GM20431 (cell line): Measurements from ENCODE around the gene STX8.
"Not testable (repeated sequence)": the region's sequence is repeated elsewhere in the genome, so short reads cannot be mapped to it uniquely, and the experiment has no call there.

ENCODE experiments used
- in situ Hi-C: fragments of 300-500 bp; cut with MseI, MboI; formaldehyde crosslinking; loops from one replicate; pipeline ENCODE4 v1.15.0; 2020; ENCODE audit warnings: low sequenced_read_pairs; ENCODE audit not compliant: unreplicated experiment

STX8 gene

DNA sequence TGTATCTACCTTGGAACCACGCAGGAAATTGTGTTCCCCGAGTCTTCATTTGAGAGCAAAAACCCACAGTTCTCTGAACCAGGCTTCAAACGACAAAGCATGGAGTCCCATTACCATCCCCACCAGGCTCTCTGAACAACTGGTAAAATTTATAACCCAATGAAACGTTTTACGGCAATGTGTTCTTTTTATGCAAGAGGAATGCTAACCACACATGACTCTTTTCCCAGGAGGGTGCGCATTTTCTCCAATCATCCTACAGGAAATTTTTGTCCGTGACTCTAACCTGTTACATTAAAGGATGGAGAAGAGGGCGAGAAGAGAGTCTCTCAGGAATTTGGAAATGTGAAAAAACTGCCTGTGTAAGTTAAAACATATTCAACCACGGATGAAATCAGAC is 17.8 kb downstream of the STX8 start:
- in situ Hi-C loops = no loop called here

DNA sequence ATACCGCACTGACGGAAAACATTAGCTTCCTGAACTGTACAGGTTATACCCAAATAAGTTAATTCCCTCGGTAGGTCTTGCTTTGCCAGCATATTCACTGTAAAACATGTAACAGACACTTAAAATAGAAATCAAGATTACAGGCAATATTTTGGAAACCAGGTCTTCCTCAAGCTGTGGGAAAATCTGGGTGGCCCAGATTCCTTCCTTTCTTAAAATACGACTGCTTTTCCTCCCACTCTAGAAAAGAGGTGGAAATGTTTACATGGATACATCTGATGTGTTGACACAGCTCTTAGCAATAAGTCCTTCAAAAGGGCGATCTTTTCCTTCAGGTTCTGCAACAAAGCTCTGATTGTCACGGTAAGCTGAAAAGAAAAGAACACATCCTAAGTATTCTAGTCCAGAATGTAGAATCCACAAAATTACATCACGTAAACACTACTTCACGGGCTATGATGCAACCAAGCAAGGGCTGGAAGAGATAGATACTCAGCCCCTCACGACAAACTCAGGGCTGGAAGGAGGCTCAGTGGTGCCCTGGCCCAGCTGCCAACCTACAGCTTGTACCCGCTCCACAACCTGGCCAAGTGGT is 18.4 kb downstream of the STX8 start:
- in situ Hi-C loops = no loop called here

DNA sequence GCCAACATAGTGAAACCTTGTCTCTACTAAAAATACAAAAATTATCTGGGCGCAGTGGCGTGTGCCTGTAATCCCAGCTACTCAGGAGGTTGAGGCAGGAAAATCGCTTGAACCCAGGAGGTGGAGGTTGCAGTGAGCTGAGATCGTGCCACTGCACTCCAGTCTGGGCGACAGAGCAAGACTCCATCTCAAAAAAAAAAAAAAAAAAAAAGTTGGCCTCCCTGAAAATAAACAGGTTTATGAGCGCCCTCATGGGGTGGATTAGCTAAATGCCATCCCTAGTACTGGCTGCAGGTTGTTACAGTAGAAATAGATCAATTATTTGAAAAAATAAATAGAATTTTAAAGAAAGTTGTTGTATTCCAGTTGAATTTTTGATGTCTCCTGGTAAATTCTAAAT is 20.9 kb downstream of the STX8 start:
- in situ Hi-C loops = not testable (repeated sequence)

GRCh38 chr17:9553596-9553995 is 22.0 kb downstream of the STX8 start:
- in situ Hi-C loops = no loop called here

- in situ Hi-C loops = no loop called here
Observed at GRCh38 chr17:9553181-9553580, 22.4 kb downstream of the STX8 start.

GRCh38 chr17:9549215-9549614 is 26.4 kb downstream of the STX8 start:
- in situ Hi-C loops = no loop called here

DNA sequence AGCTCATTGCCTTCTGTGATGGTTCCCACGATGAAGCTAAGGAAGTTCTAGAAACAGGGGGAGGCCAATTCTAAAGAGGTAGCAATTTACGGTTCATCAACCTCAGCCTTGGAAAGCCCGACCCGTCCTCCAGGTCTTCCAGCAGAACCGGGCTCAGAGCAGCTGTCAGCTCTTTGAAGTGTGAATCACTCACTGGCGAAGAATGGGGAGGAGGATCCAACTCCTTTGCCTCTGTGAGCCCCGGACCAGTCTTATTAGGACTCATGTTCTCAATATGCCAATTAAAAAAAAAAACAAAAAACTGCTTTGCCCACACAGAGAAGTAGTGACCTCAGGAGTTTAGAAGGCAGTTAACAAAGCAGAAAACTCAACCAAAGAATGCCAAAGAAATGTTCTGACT is 31.4 kb downstream of the STX8 start:
- in situ Hi-C loops = no loop called here

DNA sequence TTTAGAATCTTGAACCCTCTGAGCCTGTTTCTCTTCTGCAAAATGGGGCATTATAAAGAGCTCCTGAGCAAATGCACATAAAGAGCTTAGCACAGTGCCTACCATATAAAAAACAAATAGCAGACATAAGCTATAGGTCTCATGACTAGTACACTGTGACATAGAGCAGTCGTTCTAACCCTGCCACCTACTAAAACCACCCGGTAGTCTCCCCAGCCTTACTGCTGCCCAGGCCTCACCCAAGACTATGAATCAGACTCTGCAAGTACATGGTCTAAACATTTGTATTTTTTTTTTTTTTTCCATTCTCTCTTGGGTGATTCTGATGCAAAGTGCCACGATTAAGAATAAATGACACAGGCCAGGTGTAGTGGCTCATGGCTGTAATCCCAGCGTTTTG is 33.9 kb downstream of the STX8 start:
- in situ Hi-C loops = no loop called here

DNA sequence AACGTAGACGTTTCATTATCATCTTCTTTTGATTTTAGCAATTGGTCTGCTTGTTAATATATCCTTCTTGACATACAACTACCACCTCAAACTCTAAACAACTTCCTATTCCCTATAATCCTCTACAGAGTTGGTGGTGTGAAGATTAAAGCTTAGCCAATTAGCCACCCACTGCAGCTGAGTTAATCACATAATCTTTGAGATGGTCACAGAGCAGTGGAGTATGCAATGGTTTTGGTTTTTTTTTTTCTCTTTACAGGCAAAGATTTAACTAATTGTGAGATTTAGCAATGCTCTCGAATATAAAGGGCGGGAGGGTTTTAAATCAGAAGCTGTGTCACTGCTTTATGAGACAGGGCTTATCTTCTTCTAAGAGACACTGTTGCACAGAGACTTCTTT is 37.0 kb downstream of the STX8 start:
- in situ Hi-C loops = no loop called here

DNA sequence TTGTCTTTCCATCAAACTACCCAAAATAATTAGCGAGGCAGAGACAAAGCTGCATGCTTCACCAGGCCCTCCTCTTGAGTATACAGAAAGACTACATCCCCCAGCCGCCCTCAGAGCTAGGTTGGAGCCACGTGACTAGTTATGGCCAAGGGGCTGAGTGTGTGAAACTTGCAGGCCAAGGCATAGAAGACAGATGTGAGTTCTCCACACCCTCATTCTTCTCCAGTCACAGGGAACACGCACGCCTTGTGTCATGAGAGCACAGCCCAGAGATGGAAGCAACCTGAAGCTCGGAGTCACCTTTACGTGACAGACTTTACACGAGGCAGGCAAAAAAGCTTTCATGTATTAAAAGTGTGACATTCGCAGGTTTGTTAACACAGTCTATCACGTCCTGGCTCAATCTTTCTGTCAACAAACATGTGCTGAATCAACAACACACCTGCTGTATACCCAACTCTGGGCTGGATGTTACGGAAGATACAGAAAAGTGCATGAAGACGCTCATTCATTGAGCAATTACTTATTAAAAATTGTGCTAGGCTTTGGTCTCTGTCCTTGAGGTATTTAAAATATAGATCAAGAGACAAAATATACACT is 38.3 kb downstream of the STX8 start:
- in situ Hi-C loops = no loop called here

DNA sequence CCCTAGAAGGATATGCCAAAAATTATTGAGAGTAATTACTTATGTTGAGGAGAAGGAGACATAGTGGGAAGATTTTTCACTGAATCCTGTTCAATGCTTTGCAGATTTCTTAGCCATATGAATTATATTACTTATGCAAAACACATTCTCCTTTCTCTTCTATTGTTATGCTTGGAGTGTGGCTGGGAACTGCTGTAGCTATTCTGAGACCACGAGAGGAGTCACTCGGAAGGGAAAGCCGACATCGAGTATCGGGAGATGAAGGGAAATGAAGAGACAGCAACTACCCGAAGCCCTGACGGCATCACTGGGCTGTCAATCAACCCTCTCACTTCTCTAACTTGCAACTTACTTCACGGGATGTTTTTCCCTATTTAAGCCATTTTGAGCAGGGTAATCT is 39.6 kb downstream of the STX8 start:
- in situ Hi-C loops = no loop called here

DNA sequence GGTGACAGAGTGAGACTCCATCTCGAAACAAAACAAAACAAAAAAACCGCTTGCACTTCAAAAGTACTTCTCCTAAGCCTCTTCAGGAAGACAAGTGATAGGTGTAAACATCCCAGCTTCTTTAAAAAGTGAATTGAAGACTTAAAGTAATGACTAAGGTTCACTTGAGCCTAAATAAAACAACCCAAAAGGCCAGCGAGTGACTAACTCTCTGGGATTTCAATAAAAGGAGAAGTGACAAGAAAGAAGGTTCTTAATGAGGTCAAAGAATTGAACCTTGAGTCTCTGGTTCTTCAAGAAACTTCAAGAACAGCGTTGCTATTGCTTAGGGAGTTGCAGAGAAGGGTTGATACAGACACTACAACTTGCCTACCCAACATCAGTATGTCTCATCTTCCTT is 42.2 kb downstream of the STX8 start:
- in situ Hi-C loops = no loop called here

DNA sequence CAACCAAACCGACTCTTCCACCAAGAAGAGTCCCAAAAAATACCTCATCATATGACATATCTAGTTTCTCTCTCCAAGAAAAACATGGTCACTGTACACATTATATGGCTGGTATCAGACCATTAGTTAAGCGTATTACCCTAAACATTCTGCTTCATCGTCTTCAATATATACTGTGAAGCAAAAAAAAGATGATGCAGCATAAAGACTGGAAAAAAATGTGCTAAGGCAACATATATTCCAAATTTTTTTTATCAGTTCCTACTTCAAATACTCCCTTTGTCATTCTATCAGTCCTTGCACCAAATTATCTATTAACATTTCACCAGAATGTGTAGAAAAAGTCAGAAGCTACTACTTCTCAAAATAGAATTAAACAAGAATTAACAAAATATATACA is 42.9 kb downstream of the STX8 start:
- in situ Hi-C loops = no loop called here

- in situ Hi-C loops = no loop called here
Observed at GRCh38 chr17:9531034-9531433, 44.6 kb downstream of the STX8 start.

GRCh38 chr17:9529033-9529700 is 46.5 kb downstream of the STX8 start:
- in situ Hi-C loops = no loop called here

- in situ Hi-C loops = no loop called here
Observed at GRCh38 chr17:9527788-9528187, 47.8 kb downstream of the STX8 start.

- in situ Hi-C loops = no loop called here
Observed at GRCh38 chr17:9522074-9522473, 53.5 kb downstream of the STX8 start.

GRCh38 chr17:9521062-9521461 is 54.6 kb downstream of the STX8 start:
- in situ Hi-C loops = no loop called here

GRCh38 chr17:9520649-9521048 is 55.0 kb downstream of the STX8 start:
- in situ Hi-C loops = no loop called here

GRCh38 chr17:9519583-9520272 is 55.9 kb downstream of the STX8 start:
- in situ Hi-C loops = no loop called here

- in situ Hi-C loops = no loop called here
Observed at GRCh38 chr17:9517396-9517795, 58.2 kb downstream of the STX8 start.
